Body of pancreas (tissue), 4 donors: ENCODE results near the gene ACVR1B.

ENCODE experiments used
- POLR2A ChIP-seq, 3 donors: fragments of 450-650 bp; IDR thresholded peaks; one replicate each; pipeline ENCODE4 v1.6.1; 2016; ENCODE audit warnings: antibody characterized with exemption in 3 of 3, mild to moderate bottlenecking in 2 of 3
- TF ChIP-seq, protein P1 (sequence below), 7 experiments: fragments of 450-650 bp in 4 of 7; fragments of 200-600 bp in 3 of 7; sonication (generic) in 3 of 7; IDR thresholded peaks; one replicate each; pipeline ENCODE4 v1.5.1; 2016 to 2019; ENCODE audit warnings: antibody characterized with exemption in 7 of 7

- TF ChIP-seq, protein P1, sequence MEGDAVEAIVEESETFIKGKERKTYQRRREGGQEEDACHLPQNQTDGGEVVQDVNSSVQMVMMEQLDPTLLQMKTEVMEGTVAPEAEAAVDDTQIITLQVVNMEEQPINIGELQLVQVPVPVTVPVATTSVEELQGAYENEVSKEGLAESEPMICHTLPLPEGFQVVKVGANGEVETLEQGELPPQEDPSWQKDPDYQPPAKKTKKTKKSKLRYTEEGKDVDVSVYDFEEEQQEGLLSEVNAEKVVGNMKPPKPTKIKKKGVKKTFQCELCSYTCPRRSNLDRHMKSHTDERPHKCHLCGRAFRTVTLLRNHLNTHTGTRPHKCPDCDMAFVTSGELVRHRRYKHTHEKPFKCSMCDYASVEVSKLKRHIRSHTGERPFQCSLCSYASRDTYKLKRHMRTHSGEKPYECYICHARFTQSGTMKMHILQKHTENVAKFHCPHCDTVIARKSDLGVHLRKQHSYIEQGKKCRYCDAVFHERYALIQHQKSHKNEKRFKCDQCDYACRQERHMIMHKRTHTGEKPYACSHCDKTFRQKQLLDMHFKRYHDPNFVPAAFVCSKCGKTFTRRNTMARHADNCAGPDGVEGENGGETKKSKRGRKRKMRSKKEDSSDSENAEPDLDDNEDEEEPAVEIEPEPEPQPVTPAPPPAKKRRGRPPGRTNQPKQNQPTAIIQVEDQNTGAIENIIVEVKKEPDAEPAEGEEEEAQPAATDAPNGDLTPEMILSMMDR (IDR thresholded peaks at IDR 0.05), result no peak
- TF ChIP-seq POLR2A (IDR thresholded peaks at IDR 0.05), result no peak
Measured at GRCh38 chr12:51985154-51985835, 33.8 kb downstream of the ACVR1B start.
